Measurements from ENCODE around the gene EGFR. TPM values are rescaled to one million over a fixed set of nuclear protein-coding genes. Genes with fewer than 3 reads are reported as not detected.

EGFR gene
- total RNA-seq, 2 experiments from 2014 or later: 0.09 TPM; not detected in 1

- ATAC-seq (no peak), DNase-seq (no peak)
- H3K27ac Mint-ChIP-seq: no peak overlapping the region
- no peak overlapping the region for H3K4me3 Mint-ChIP-seq
- POLR2A ChIA-PET: no interaction called here
- CTCF ChIA-PET: no interaction called here
- intact Hi-C loops (cut with DNase I, micrococcal nuclease): no loop called here
- H3K36me3 Mint-ChIP-seq (ENCODE audit: low read depth): no peaks in the 10 kb centered on the region
- H3K4me1 Mint-ChIP-seq: no peaks in the 10 kb centered on the region
- peaks cover 5% of the 10 kb centered on the region for H3K27me3 Mint-ChIP-seq
- no peaks in the 10 kb centered on the region for H3K9me3 Mint-ChIP-seq (ENCODE audit: low read depth)
Observed at GRCh38 chr7:55044371-55044717, 25.5 kb downstream of the EGFR start.

- no peak overlapping the region for H3K27ac Mint-ChIP-seq
- H3K36me3 Mint-ChIP-seq (ENCODE audit: low read depth): no peaks in the 10 kb centered on the region
- peaks cover 4% of the 10 kb centered on the region for H3K27me3 Mint-ChIP-seq
- H3K4me3 Mint-ChIP-seq: no peak overlapping the region
- no peak for DNase-seq
- POLR2A ChIA-PET: no interaction called here
- no peaks in the 10 kb centered on the region for H3K9me3 Mint-ChIP-seq (ENCODE audit: low read depth)
- no peaks in the 10 kb centered on the region for H3K4me1 Mint-ChIP-seq
- CTCF ChIA-PET: no interaction called here
- ATAC-seq: no peak
- intact Hi-C loops (cut with DNase I, micrococcal nuclease): no loop called here
Observed at GRCh38 chr7:55044791-55045190, 26.0 kb downstream of the EGFR start.

- H3K27me3 Mint-ChIP-seq: peaks cover 2% of the 10 kb centered on the region
- DNase-seq: no peak
- no peaks in the 10 kb centered on the region for H3K4me1 Mint-ChIP-seq
- H3K9me3 Mint-ChIP-seq (ENCODE audit: low read depth): no peaks in the 10 kb centered on the region
- ChIA-PET CTCF (no interaction called here), POLR2A (no interaction called here)
- no peak overlapping the region for H3K4me3 Mint-ChIP-seq
- H3K27ac Mint-ChIP-seq: no peak overlapping the region
- H3K36me3 Mint-ChIP-seq (ENCODE audit: low read depth): no peaks in the 10 kb centered on the region
- intact Hi-C loops (cut with DNase I, micrococcal nuclease): no loop called here
- no peak for ATAC-seq
Observed at GRCh38 chr7:55046582-55047342, 27.9 kb downstream of the EGFR start.

GRCh38 chr7:55048221-55048859 is 29.5 kb downstream of the EGFR start:
- intact Hi-C loops (cut with DNase I, micrococcal nuclease): no loop called here
- H3K4me1 Mint-ChIP-seq: no peaks in the 10 kb centered on the region
- no peak overlapping the region for H3K4me3 Mint-ChIP-seq
- no peaks in the 10 kb centered on the region for H3K36me3 Mint-ChIP-seq (ENCODE audit: low read depth)
- no peaks in the 10 kb centered on the region for H3K9me3 Mint-ChIP-seq (ENCODE audit: low read depth)
- ChIA-PET CTCF (no interaction called here), POLR2A (no interaction called here)
- H3K27me3 Mint-ChIP-seq: no peaks in the 10 kb centered on the region
- no peak for ATAC-seq
- DNase-seq: no peak
- H3K27ac Mint-ChIP-seq: no peak overlapping the region

- Mint-ChIP-seq H3K36me3 (ENCODE audit: low read depth) (no peaks in the 10 kb centered on the region), H3K4me3 (no peak overlapping the region), H3K9me3 (ENCODE audit: low read depth) (no peaks in the 10 kb centered on the region), H3K4me1 (no peaks in the 10 kb centered on the region), H3K27ac (no peak overlapping the region), H3K27me3 (peaks cover 8% of the 10 kb centered on the region)
- no peak for DNase-seq
- CTCF ChIA-PET: interaction anchor here (1.4 kb wide), 1 partner anchor 83 kb away, joined by 3 read pairs; no protein-coding TSS in a partner anchor
- POLR2A ChIA-PET: no interaction called here
- no peak for ATAC-seq
- intact Hi-C loops (cut with DNase I, micrococcal nuclease): loop anchor here in 1 of 2 experiments (10.0 kb wide), 1 partner anchor 205 kb away; no protein-coding TSS in a partner anchor
Observed at GRCh38 chr7:55050281-55050680, 31.5 kb downstream of the EGFR start.

GRCh38 chr7:55052081-55052480 is 33.3 kb downstream of the EGFR start:
- DNase-seq (no peak), ATAC-seq (no peak)
- ChIA-PET POLR2A (no interaction called here), CTCF (no interaction called here)
- Mint-ChIP-seq H3K27me3 (peaks cover 12% of the 10 kb centered on the region), H3K4me3 (no peak overlapping the region), H3K4me1 (no peaks in the 10 kb centered on the region), H3K9me3 (ENCODE audit: low read depth) (no peaks in the 10 kb centered on the region), H3K36me3 (ENCODE audit: low read depth) (no peaks in the 10 kb centered on the region), H3K27ac (no peak overlapping the region)
- intact Hi-C loops (cut with DNase I, micrococcal nuclease): loop anchor here in 1 of 2 experiments (10.0 kb wide), 1 partner anchor 203 kb away; no protein-coding TSS in a partner anchor

- Mint-ChIP-seq H3K27me3 (peaks cover 12% of the 10 kb centered on the region), H3K27ac (no peak overlapping the region), H3K36me3 (ENCODE audit: low read depth) (no peaks in the 10 kb centered on the region), H3K4me1 (no peaks in the 10 kb centered on the region), H3K9me3 (ENCODE audit: low read depth) (no peaks in the 10 kb centered on the region), H3K4me3 (no peak overlapping the region)
- intact Hi-C loops (cut with DNase I, micrococcal nuclease): loop anchor here in 1 of 2 experiments (10.0 kb wide), 1 partner anchor 202 kb away; no protein-coding TSS in a partner anchor
- DNase-seq (no peak), ATAC-seq (no peak)
- ChIA-PET CTCF (no interaction called here), POLR2A (no interaction called here)
Observed at GRCh38 chr7:55052741-55053427, 34.1 kb downstream of the EGFR start.

- no peak for ATAC-seq
- CTCF ChIA-PET: no interaction called here
Observed at GRCh38 chr7:55053651-55054571, 35.1 kb downstream of the EGFR start.

GRCh38 chr7:55054758-55055157 is 35.9 kb downstream of the EGFR start:
- Mint-ChIP-seq H3K4me1 (no peaks in the 10 kb centered on the region), H3K9me3 (ENCODE audit: low read depth) (no peaks in the 10 kb centered on the region), H3K36me3 (ENCODE audit: low read depth) (no peaks in the 10 kb centered on the region), H3K27ac (no peak overlapping the region), H3K27me3 (peaks cover 12% of the 10 kb centered on the region), H3K4me3 (no peak overlapping the region)
- POLR2A ChIA-PET: no interaction called here
- no peak for DNase-seq
- no peak for ATAC-seq
- intact Hi-C loops (cut with DNase I, micrococcal nuclease): loop anchor here in 1 of 2 experiments (10.0 kb wide), 1 partner anchor 200 kb away; no protein-coding TSS in a partner anchor
- CTCF ChIA-PET: interaction anchor here (0.5 kb wide), 1 partner anchor 66 kb away, joined by 3 read pairs; no protein-coding TSS in a partner anchor

More at GRCh38 chr7:55053651-55054571, 35.1 kb downstream of the EGFR start:
- peaks cover 12% of the 10 kb centered on the region for H3K27me3 Mint-ChIP-seq
- DNase-seq: no peak
- H3K9me3 Mint-ChIP-seq (ENCODE audit: low read depth): no peaks in the 10 kb centered on the region
- no peaks in the 10 kb centered on the region for H3K4me1 Mint-ChIP-seq
- no peaks in the 10 kb centered on the region for H3K36me3 Mint-ChIP-seq (ENCODE audit: low read depth)
- no peak overlapping the region for H3K27ac Mint-ChIP-seq
- POLR2A ChIA-PET: no interaction called here
- intact Hi-C loops (cut with DNase I, micrococcal nuclease): loop anchor here in 1 of 2 experiments (10.0 kb wide), 1 partner anchor 201 kb away; no protein-coding TSS in a partner anchor
- no peak overlapping the region for H3K4me3 Mint-ChIP-seq

GRCh38 chr7:55055479-55055878 is 36.7 kb downstream of the EGFR start:
- no peak for ATAC-seq
- no peaks in the 10 kb centered on the region for H3K36me3 Mint-ChIP-seq (ENCODE audit: low read depth)
- no peak overlapping the region for H3K27ac Mint-ChIP-seq
- DNase-seq: no peak
- POLR2A ChIA-PET: no interaction called here
- no peak overlapping the region for H3K4me3 Mint-ChIP-seq
- H3K4me1 Mint-ChIP-seq: no peaks in the 10 kb centered on the region
- CTCF ChIA-PET: no interaction called here
- H3K9me3 Mint-ChIP-seq (ENCODE audit: low read depth): no peaks in the 10 kb centered on the region
- peaks cover 13% of the 10 kb centered on the region for H3K27me3 Mint-ChIP-seq
- intact Hi-C loops (cut with DNase I, micrococcal nuclease): loop anchor here in 1 of 2 experiments (10.0 kb wide), 1 partner anchor 199 kb away; no protein-coding TSS in a partner anchor

GRCh38 chr7:55056068-55056467 is 37.3 kb downstream of the EGFR start:
- ChIA-PET CTCF (no interaction called here), POLR2A (no interaction called here)
- H3K4me3 Mint-ChIP-seq: no peak overlapping the region
- no peak for DNase-seq
- ATAC-seq: no peak
- intact Hi-C loops (cut with DNase I, micrococcal nuclease): loop anchor here in 1 of 2 experiments (10.0 kb wide), 1 partner anchor 199 kb away; no protein-coding TSS in a partner anchor
- no peaks in the 10 kb centered on the region for H3K36me3 Mint-ChIP-seq (ENCODE audit: low read depth)
- H3K4me1 Mint-ChIP-seq: no peaks in the 10 kb centered on the region
- H3K27me3 Mint-ChIP-seq: peaks cover 16% of the 10 kb centered on the region
- H3K27ac Mint-ChIP-seq: no peak overlapping the region
- no peaks in the 10 kb centered on the region for H3K9me3 Mint-ChIP-seq (ENCODE audit: low read depth)
